HG02610 (cell line): Measurements from ENCODE around the gene CACNA1I.

Experiments used
- ATAC-seq: cut with Tn5 transposase; IDR thresholded peaks from one replicate; pipeline ENCODE4 v1.9.1; 2021; ENCODE audit warnings: mild to moderate bottlenecking, moderate library complexity; ENCODE audit not compliant: unreplicated experiment

CACNA1I gene

GRCh38 chr22:39646398-39647063, 76.0 kb downstream of the CACNA1I start:
- ATAC-seq, result no peak

DNA sequence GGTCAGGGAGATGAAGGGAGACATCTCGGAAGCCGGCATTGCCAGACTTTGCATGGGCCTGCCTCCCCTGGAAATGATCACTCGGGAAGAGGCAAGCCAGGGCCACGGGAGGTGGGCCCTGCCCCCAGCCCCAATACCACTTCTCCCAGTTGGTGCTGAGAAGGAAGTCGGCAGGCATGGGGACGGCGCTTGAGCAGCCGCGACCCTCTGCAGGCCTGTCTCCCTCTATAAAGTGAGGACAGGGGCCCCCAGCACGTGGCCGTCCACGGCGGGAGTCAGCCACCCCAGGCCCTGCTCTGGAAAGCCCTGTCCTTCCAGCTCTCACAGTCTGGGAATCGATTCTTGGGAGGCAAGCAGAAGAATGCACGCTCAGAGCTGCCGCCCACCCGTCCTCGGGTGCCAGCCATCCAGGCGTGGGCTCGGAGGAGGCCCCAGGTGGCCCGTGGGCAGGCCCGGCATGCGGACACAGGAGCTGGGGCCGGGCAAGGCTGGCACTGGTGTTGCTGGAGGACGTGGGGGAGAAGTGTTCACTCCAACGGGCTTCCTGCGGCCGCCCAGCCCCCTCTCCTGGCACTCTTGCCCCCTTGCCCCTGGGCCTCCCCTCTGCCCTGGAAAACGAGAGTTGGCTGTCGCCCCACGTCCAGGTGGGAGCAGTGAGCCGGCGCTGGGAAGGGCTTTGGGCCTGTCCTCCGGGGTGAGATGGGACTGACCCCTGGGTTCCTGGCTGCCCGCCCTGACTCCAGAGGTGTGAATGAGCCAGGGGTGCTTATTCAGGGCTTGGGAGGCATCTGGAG, 77.5 kb downstream of the CACNA1I start:
- no peak for ATAC-seq

GRCh38 chr22:39648630-39648950, 78.0 kb downstream of the CACNA1I start:
- no peak for ATAC-seq

DNA sequence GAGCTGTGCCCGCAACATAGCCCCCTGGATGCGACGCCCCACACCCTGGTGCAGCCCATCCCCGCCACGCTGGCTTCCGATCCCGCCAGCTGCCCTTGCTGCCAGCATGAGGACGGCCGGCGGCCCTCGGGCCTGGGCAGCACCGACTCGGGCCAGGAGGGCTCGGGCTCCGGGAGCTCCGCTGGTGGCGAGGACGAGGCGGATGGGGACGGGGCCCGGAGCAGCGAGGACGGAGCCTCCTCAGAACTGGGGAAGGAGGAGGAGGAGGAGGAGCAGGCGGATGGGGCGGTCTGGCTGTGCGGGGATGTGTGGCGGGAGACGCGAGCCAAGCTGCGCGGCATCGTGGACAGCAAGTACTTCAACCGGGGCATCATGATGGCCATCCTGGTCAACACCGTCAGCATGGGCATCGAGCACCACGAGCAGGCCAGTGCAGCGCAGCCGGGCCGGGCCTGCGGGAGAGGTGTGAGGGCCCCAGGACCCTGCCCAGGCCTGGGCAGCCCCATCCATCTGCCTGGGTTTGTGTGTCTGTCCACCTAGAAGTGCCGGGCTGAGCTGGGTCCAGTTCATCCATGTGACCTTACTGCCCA, 79.0 kb downstream of the CACNA1I start:
- ATAC-seq, result no peak

DNA sequence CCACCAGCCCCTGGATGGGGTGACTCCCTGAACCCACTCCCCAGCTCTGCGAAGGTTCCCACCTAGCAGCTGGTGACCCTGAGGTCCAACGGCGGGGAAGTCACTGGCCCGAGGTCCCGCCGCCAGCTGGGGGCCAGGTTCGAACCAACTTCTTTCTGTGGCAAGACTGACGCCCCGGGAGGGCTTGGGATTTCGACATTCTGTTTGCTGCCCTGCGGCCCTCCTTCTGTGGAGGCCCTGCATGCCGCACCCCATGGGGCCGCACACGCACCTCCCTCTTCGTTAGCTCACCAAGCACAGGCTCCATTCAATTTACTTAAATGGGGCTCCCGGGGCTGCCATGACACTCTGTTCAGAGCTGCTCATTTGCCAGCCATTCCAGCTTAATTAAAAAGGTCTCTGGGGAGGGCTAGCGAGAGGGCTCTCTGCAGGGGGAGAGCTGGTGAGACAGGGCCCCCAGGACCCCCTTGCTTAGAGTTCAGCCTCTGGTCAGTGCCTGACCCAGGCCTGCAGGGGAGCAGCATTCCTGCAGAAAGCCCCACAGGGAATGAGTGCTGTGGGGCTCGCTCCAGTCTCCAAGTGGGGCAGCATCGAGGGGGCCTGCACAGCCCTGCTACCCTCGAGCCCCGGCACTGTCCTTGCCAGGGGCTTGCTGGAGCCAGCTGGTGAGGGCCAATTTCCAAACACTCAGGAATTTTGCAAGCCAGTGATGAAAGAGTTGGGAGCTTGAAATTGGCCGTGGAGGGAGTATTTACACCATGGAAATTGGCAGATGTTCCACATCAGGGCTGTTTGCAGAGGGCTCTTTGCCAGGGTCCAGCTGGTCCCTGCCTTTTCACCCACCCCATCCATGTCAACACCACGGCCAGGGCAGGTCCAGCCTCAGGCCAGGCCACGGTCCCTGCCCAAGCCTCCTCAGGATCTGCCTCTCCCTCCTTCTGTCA, 80.8 kb downstream of the CACNA1I start:
- ATAC-seq, result no peak

DNA sequence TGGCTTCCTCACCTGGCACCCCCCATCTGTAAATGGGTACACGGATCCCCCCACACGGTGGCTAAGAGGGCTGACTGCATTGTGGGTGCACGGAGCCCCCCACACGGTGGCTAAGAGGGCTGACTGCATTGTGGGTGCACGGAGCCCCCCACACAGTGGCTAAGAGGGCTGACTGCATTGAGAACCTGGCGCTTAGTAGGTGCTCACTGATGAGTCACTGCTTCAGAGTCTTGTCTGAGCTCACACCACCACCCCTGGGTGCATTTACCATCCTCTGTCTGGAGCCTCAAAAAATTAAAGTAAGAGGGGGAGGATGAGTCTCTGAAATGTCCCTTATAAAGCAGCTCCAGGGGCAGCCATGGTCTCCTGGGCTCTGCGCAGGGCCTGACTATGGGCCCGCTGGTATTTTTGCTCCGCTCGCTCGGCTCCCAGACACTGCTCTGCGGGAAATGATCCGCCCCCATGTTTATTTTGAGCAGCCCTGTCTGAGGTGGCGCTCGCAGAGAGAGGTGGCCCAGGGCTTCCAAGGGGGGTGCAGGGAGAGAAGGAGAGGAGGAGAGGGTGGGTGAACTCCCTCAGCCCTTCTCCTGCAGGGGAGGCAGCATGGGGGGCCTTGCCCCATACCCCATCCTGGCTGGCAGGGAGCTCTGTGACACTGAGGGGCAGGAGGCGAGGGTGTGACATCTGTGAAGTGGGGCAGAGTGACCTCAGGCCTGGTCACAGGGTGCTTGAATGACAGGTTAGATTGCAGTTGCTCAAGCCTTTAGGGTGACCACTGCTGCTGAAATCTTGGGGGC, 82.6 kb downstream of the CACNA1I start:
- no peak for ATAC-seq

DNA sequence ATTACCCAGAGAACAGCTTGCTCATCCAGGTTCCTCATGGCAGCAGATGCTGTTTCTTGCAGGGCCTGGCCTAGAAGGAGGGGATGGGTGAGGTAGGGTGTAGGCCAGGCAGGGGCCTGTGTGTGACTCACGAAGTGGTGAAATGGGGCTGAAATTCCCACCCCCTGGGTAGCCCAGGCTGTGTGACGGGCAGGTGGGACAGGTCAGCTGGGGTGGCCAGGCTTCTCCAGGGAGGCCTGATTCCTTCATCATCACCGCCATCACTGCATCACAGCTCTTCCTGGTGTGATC, 83.2 kb downstream of the CACNA1I start:
- no peak for ATAC-seq

- ATAC-seq, result no peak
Observed at GRCh38 chr22:39654131-39654926, 83.8 kb downstream of the CACNA1I start.

DNA sequence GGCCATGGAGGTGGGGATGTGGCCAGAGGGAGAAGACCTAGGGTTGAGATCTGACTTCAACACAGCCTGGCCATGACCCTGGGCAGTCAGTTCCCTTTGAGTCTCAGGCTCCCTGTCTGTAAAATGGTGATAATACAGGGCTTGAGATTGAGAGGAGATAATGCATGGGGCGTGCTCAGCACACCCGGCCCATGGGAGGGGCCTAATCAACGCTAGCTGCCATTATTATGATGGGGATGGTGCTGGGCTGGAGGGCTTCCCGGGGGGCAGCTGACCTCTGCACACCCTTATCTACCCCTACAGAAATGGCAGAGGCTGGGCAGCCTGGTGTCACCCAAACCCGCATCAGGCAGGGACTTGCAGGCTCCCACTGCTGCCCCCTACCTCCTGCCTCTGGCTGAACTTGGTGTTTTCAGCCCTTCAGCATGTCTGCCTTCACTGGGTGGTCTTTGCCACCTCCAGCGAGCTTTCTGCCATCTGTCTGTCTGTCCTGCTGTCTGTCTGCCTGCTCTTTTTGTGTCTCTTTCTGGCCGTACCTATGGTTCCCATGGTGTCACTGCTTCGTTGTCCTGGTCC, 84.5 kb downstream of the CACNA1I start:
- no peak for ATAC-seq

DNA sequence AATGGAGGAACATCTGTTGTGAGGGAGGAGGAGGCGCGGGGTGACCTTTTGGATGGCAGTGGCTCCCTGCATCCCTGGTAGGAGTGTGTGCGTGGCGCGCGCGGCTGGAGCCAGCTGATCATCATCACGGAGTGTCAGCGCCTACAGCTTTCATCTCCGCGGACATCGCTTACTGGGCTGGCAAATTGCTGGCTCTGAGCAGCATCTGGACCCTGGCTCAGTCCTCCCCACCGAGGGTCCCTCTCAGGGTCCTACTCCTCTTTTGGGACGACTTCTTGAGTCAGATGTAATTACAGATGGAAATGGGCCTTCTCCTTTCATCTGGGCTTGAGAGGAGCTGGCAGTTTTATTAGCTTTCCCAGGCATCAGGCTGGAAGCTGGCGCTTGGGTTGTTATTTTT, 85.3 kb downstream of the CACNA1I start:
- no peak for ATAC-seq

GRCh38 chr22:39656495-39657490, 86.2 kb downstream of the CACNA1I start:
- no peak for ATAC-seq

GRCh38 chr22:39658367-39658766, 87.8 kb downstream of the CACNA1I start:
- no peak for ATAC-seq

- ATAC-seq, result no peak
Observed at GRCh38 chr22:39658806-39659463, 88.4 kb downstream of the CACNA1I start.

- ATAC-seq, result no peak
Observed at GRCh38 chr22:39661501-39661841, 90.9 kb downstream of the CACNA1I start.

- ATAC-seq, result no peak
Observed at GRCh38 chr22:39661842-39662685, 91.5 kb downstream of the CACNA1I start.

DNA sequence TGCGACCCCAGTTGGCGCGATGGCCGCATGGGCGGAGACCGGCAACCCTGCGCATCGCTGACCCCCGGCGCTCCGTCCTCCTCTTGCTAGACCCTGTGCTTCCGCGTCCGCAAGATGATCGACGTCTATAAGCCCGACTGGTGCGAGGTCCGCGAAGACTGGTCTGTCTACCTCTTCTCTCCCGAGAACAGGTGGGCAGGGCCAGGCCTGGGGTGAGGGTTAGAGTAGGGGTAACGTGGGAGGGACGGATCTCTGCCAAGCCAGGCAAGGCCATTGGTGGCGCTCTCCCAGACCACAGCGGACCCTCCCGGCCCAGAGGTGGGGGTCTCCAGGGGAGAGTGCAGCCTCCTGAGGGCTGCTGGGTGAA, 92.1 kb downstream of the CACNA1I start:
- no peak for ATAC-seq

DNA sequence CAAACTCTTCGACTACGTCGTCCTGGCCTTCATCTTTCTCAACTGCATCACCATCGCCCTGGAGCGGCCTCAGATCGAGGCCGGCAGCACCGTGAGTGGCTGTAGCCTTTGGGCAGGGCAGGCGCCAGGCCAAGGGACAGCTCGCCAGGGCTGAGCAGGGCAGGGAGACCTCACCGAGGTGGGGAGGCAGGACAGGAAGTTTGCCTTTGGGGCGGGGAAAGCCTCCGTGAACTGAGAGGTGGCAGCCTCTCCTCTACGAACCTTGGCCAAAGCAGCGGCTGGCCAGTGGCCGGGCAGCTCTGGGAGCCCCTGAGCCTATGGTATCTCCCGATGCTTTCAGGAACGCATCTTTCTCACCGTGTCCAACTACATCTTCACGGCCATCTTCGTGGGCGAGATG, 93.2 kb downstream of the CACNA1I start:
- ATAC-seq, result no peak
